H9 (cell line): ENCODE measurements around the gene MADCAM1. TPM values are rescaled to one million over a fixed set of nuclear protein-coding genes. Genes with fewer than 3 reads are reported as not detected.

Source experiments
- DNase-seq: peaks from one replicate; pipeline ENCODE4 v3.0.0-alpha.2; 2017
- H2AFZ ChIP-seq: one replicate; pipeline ENCODE4 v1.6.1; 2013; ENCODE audit warnings: mild to moderate bottlenecking, low read length, control low read depth, moderate library complexity
- H2AK5ac ChIP-seq: 2 replicates; pipeline ENCODE4 v1.6.1; 2013; ENCODE audit warnings: low read length, control low read depth, mixed read lengths; ENCODE audit not compliant: insufficient read length
- H2BK120ac ChIP-seq: one replicate; pipeline ENCODE4 v1.6.1; 2013; ENCODE audit warnings: low read depth, mild to moderate bottlenecking, low read length, control low read depth, inconsistent platforms; ENCODE audit not compliant: poor library complexity, severe bottlenecking
- H2BK12ac ChIP-seq: 2 replicates; pipeline ENCODE4 v1.6.1; 2013; ENCODE audit warnings: low read length, control low read depth, mixed read lengths, low read depth; ENCODE audit not compliant: insufficient read length
- H2BK15ac ChIP-seq: 2 replicates; pipeline ENCODE4 v1.6.1; 2013; ENCODE audit warnings: low read depth, low read length, control low read depth
- H2BK20ac ChIP-seq: one replicate; pipeline ENCODE4 v1.6.1; 2013; ENCODE audit warnings: low read depth, mild to moderate bottlenecking, low read length, control low read depth, inconsistent platforms; ENCODE audit not compliant: poor library complexity, severe bottlenecking
- H2BK5ac ChIP-seq: 2 replicates; pipeline ENCODE4 v1.6.1; 2013; ENCODE audit warnings: low read length, control low read depth, mixed read lengths; ENCODE audit not compliant: insufficient read length
- H3K14ac ChIP-seq: 2 replicates; pipeline ENCODE4 v1.6.1; 2013; ENCODE audit warnings: low read length, control low read depth; ENCODE audit not compliant: insufficient read depth
- H3K18ac ChIP-seq: 2 replicates; pipeline ENCODE4 v1.6.1; 2013; ENCODE audit warnings: low read depth, mild to moderate bottlenecking, mixed read lengths, low read length, control low read depth; ENCODE audit not compliant: insufficient read length
- H3K23ac ChIP-seq: 2 replicates; pipeline ENCODE4 v1.6.1; 2013; ENCODE audit warnings: low read length, control low read depth, mixed read lengths, low read depth; ENCODE audit not compliant: insufficient read length
- H3K23me2 ChIP-seq: 2 replicates; pipeline ENCODE4 v1.6.1; 2013; ENCODE audit warnings: low read depth, mild to moderate bottlenecking, mixed read lengths, low read length, control low read depth; ENCODE audit not compliant: insufficient read length, poor library complexity, severe bottlenecking
- H3K27ac ChIP-seq: 2 replicates; pipeline ENCODE4 v1.5.1; 2013; ENCODE audit warnings: low read length, control low read depth, mixed read lengths, low read depth; ENCODE audit not compliant: insufficient read length
- H3K27me3 ChIP-seq: 2 replicates; pipeline ENCODE4 v1.6.1; 2013; ENCODE audit warnings: low read length, control low read depth, inconsistent platforms; ENCODE audit not compliant: insufficient read depth
- H3K4ac ChIP-seq: 2 replicates; pipeline ENCODE4 v1.6.1; 2013; ENCODE audit warnings: low read depth, mild to moderate bottlenecking, control low read depth, inconsistent platforms, low read length, moderate library complexity
- H3K4me1 ChIP-seq: 2 replicates; pipeline ENCODE4 v1.6.1; 2013; ENCODE audit warnings: low read length, control low read depth, inconsistent platforms; ENCODE audit not compliant: insufficient read depth
- H3K4me2 ChIP-seq: 2 replicates; pipeline ENCODE4 v1.6.1; 2013; ENCODE audit warnings: low read length, control low read depth, mixed read lengths; ENCODE audit not compliant: insufficient read length, insufficient read depth
- H3K56ac ChIP-seq: 2 replicates; pipeline ENCODE4 v1.6.1; 2013; ENCODE audit warnings: low read depth, mild to moderate bottlenecking, mixed read lengths, low read length, control low read depth; ENCODE audit not compliant: insufficient read length
- H3K79me1 ChIP-seq: 2 replicates; pipeline ENCODE4 v1.6.1; 2013; ENCODE audit warnings: low read depth, mild to moderate bottlenecking, moderate library complexity, low read length, control low read depth, inconsistent platforms; ENCODE audit not compliant: insufficient read depth, poor library complexity, severe bottlenecking
- H3K79me2 ChIP-seq: 2 replicates; pipeline ENCODE4 v1.6.1; 2013; ENCODE audit warnings: low read length, control low read depth, inconsistent platforms; ENCODE audit not compliant: insufficient read depth
- H3K9ac ChIP-seq: 2 replicates; pipeline ENCODE4 v1.6.1; 2013; ENCODE audit warnings: low read length, control low read depth, mixed read lengths; ENCODE audit not compliant: insufficient read length; ENCODE audit errors: extremely low read depth
- H3K9me3 ChIP-seq: one replicate; pipeline ENCODE4 v1.6.1; 2013; ENCODE audit warnings: low read depth, low read length, inconsistent platforms; ENCODE audit not compliant: control insufficient read depth
- H3T11ph ChIP-seq: one replicate; pipeline ENCODE4 v1.6.1; 2013; ENCODE audit warnings: mild to moderate bottlenecking, low read length, control low read depth, inconsistent platforms
- H4K20me1 ChIP-seq: one replicate; pipeline ENCODE4 v1.6.1; 2013; ENCODE audit not compliant: control insufficient read depth, insufficient read length, insufficient read depth
- H4K5ac ChIP-seq: 2 replicates; pipeline ENCODE4 v1.6.1; 2013; ENCODE audit warnings: low read depth, mild to moderate bottlenecking, mixed read lengths, low read length, control low read depth; ENCODE audit not compliant: insufficient read length
- H4K8ac ChIP-seq: replicated peaks from 2 replicates; pipeline ENCODE4 v1.6.1; 2013; ENCODE audit warnings: low read length, control low read depth, mixed read lengths, low read depth; ENCODE audit not compliant: insufficient read length
- H4K91ac ChIP-seq: 2 replicates; pipeline ENCODE4 v1.6.1; 2013; ENCODE audit warnings: low read depth, mild to moderate bottlenecking, moderate library complexity, mixed read lengths, low read length, control low read depth; ENCODE audit not compliant: insufficient read length
- H3K27ac Mint-ChIP-seq, 3 experiments: 2 replicates in 2 of 3; 3 replicates in 1 of 3; pipeline ENCODE4 v1.8.0; 2020 to 2021; ENCODE audit warnings: mixed read lengths in 3 of 3, mild to moderate bottlenecking in 1 of 3, moderate library complexity in 1 of 3
- H3K27me3 Mint-ChIP-seq: 2 replicates; pipeline ENCODE4 v1.8.0; 2021; ENCODE audit warnings: low read depth, mild to moderate bottlenecking, moderate library complexity, mixed read lengths
- H3K36me3 Mint-ChIP-seq, 3 experiments: 2 replicates in 2 of 3; 3 replicates in 1 of 3; pipeline ENCODE4 v1.8.0; 2020 to 2021; ENCODE audit warnings: low read depth in 3 of 3, mixed read lengths in 3 of 3; ENCODE audit not compliant: insufficient read depth in 1 of 3
- H3K4me1 Mint-ChIP-seq, 2 experiments: 2 replicates each; pipeline ENCODE4 v1.8.0; 2020; ENCODE audit warnings: mixed read lengths in 2 of 2
- H3K4me3 Mint-ChIP-seq, 2 experiments: 2 replicates in 1 of 2; 3 replicates in 1 of 2; pipeline ENCODE4 v1.8.0; 2020 to 2021; ENCODE audit warnings: mild to moderate bottlenecking in 2 of 2, mixed read lengths in 2 of 2, moderate library complexity in 1 of 2
- H3K9me3 Mint-ChIP-seq, 2 experiments: 2 replicates in 1 of 2; 3 replicates in 1 of 2; pipeline ENCODE4 v1.8.0; 2020; ENCODE audit warnings: mild to moderate bottlenecking in 2 of 2, mixed read lengths in 2 of 2, moderate library complexity in 1 of 2
- WGBS: extraction: QIAGEN DNeasy Blood & Tissue Kit; methylation state at CpG from one replicate; pipeline ENCODE4 v1.1.7; 2013; ENCODE audit warnings: missing lambda C conversion rate, low lambda C conversion rate, mixed read lengths; ENCODE audit not compliant: insufficient read length; ENCODE audit errors: extremely low coverage; 5-methylcytosine and 5-hydroxymethylcytosine counted together
- total RNA-seq: library from RNA; stranded (reverse); gene quantifications from 2 replicates; pipeline ENCODE4 v1.2.1, GENCODE V29; 2021
- TF ChIP-seq, protein P1 (sequence below): fragments of 200-600 bp; sonication (generic); conservative IDR thresholded peaks from 3 replicates; pipeline ENCODE4 v1.8.0; 2021; ENCODE audit warnings: antibody characterized with exemption, mild to moderate bottlenecking

The MADCAM1 gene
- total RNA-seq, 1 experiment from 2014 or later: 1.2 TPM

DNA sequence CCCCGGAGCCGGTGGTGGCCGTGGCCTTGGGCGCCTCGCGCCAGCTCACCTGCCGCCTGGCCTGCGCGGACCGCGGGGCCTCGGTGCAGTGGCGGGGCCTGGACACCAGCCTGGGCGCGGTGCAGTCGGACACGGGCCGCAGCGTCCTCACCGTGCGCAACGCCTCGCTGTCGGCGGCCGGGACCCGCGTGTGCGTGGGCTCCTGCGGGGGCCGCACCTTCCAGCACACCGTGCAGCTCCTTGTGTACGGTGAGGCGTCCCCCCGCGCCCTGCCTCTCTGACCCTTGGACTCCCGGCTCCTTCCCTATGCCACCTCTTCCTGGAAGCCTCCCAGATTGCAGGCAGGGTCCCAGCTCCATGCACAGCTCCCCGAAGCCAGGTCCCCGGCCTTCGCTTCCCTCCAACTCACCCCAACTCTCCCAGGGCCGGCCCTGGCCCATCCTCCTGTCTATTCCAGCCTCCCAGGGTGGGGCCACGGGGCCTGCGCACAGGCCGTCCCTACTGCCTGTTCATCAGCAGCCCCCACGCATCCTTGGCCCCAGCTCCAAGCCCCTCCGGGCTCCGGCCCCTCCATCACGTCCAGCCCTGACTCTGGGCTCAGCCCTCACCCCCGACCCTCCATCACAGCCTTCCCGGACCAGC lies 1.7 kb downstream of the MADCAM1 start:
- TF ChIP-seq, protein P1, sequence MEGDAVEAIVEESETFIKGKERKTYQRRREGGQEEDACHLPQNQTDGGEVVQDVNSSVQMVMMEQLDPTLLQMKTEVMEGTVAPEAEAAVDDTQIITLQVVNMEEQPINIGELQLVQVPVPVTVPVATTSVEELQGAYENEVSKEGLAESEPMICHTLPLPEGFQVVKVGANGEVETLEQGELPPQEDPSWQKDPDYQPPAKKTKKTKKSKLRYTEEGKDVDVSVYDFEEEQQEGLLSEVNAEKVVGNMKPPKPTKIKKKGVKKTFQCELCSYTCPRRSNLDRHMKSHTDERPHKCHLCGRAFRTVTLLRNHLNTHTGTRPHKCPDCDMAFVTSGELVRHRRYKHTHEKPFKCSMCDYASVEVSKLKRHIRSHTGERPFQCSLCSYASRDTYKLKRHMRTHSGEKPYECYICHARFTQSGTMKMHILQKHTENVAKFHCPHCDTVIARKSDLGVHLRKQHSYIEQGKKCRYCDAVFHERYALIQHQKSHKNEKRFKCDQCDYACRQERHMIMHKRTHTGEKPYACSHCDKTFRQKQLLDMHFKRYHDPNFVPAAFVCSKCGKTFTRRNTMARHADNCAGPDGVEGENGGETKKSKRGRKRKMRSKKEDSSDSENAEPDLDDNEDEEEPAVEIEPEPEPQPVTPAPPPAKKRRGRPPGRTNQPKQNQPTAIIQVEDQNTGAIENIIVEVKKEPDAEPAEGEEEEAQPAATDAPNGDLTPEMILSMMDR: no peak
- DNase-seq: peak; percentile 38
- H2BK5ac ChIP-seq: no peak overlapping the region
- Mint-ChIP-seq H3K4me1 (peaks cover 3 to 18% of the 10 kb centered on the region in 2 experiments; a peak in 3 of 4 replicates), H3K4me3 (peak overlapping the region; percentile 32 to 77), H3K36me3 (peaks cover 0 to 2% (median 0%) of the 10 kb centered on the region in 3 experiments; a peak in 2 of 7 replicates), H3K27me3 (peaks cover 60% of the 10 kb centered on the region), H3K27ac (no peak overlapping the region), H3K9me3 (peaks cover 6 to 8% of the 10 kb centered on the region in 2 experiments)
- no peak overlapping the region for H3K9ac ChIP-seq
- WGBS: no CpG with 5 or more reads among the region's 50 CpGs
- H3K14ac ChIP-seq: no peak overlapping the region
- H3K79me1 ChIP-seq: no peaks in the 10 kb centered on the region
- H2BK120ac ChIP-seq: no peak overlapping the region
- no peaks in the 10 kb centered on the region for H3K9me3 ChIP-seq
- no peaks in the 10 kb centered on the region for H4K20me1 ChIP-seq
- no peak overlapping the region for H2BK12ac ChIP-seq
- peaks cover 9% of the 10 kb centered on the region for H3K23me2 ChIP-seq
- H2BK15ac ChIP-seq: no peak overlapping the region
- no peak overlapping the region for H3K56ac ChIP-seq
- H2AK5ac ChIP-seq: no peak overlapping the region
- no peak overlapping the region for H2BK20ac ChIP-seq
- no peaks in the 10 kb centered on the region for H3K4me1 ChIP-seq
- no peak overlapping the region for H4K91ac ChIP-seq
- no peak overlapping the region for H4K5ac ChIP-seq
- no peaks in the 10 kb centered on the region for H3K79me2 ChIP-seq
- no peak overlapping the region for H2AFZ ChIP-seq
- no peak overlapping the region for H4K8ac ChIP-seq
- no peak overlapping the region for H3K18ac ChIP-seq
- H3K23ac ChIP-seq: no peak overlapping the region
- no peak overlapping the region for H3T11ph ChIP-seq
- H3K27me3 ChIP-seq: peaks cover 14% of the 10 kb centered on the region; the same call in 1 of the 2 replicates
- H3K4me2 ChIP-seq: peak overlapping the region; percentile 48
- H3K27ac ChIP-seq: no peak overlapping the region
- no peak overlapping the region for H3K4ac ChIP-seq
